HEK293T (cell line): ENCODE data around the gene LIN7A.

Experiments
- BHLHE40 ChIP-seq: fragments of 450-650 bp; IDR thresholded peaks from 2 replicates; pipeline ENCODE4 v1.6.1; 2016; ENCODE audit warnings: mild to moderate bottlenecking, moderate library complexity, borderline replicate concordance
- ELF4 ChIP-seq: fragments of 450-650 bp; IDR thresholded peaks from 2 replicates; pipeline ENCODE4 v1.6.1; 2017; ENCODE audit warnings: antibody characterized with exemption
- FOXA1 ChIP-seq: fragments of 450-650 bp; IDR thresholded peaks from 2 replicates; pipeline ENCODE4 v1.6.1; 2016; ENCODE audit warnings: mild to moderate bottlenecking
- L3MBTL2 ChIP-seq: fragments of 450-650 bp; conservative IDR thresholded peaks from 2 replicates; pipeline ENCODE4 v1.6.1; 2016; ENCODE audit warnings: mild to moderate bottlenecking
- NFRKB ChIP-seq: fragments of 450-650 bp; IDR thresholded peaks from 2 replicates; pipeline ENCODE4 v1.6.1; 2016; ENCODE audit warnings: mild to moderate bottlenecking, moderate library complexity
- SP1 ChIP-seq: fragments of 450-650 bp; IDR thresholded peaks from 2 replicates; pipeline ENCODE4 v1.6.1; 2017
- SUZ12 ChIP-seq: fragments of 450-650 bp; IDR thresholded peaks from 2 replicates; pipeline ENCODE4 v1.6.1; 2016; ENCODE audit warnings: mild to moderate bottlenecking
- TARDBP ChIP-seq: fragments of 450-650 bp; IDR thresholded peaks from 2 replicates; pipeline ENCODE4 v1.6.1; 2016
- TF ChIP-seq, protein P1 (sequence below): fragments of 450-650 bp; IDR thresholded peaks from 2 replicates; pipeline ENCODE4 v1.6.1; 2016

DNA sequence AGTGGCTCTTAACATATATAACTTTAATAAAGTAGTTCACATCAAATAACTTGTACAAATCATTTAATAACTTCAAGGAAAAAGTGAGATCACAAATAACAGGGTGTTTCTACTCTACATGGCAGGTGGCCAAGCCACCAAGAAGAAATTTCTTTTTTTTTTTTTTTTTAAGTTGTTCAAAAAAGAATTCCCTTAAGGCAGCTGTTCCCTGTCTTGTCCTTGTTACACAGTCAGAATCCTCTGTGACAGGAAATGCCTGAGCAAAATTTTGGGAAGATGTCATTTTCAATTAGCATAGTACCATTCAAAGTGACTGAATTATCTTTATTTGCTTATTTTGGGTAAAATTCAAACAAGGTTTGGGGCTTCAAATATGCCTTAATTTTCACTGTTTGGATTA is 79.4 kb downstream of the LIN7A start:
- TF ChIP-seq SUZ12 (no peak), BHLHE40 (no peak), TARDBP (no peak), ELF4 (no peak), NFRKB (no peak), SP1 (no peak), L3MBTL2 (no peak), FOXA1 (no peak)
- TF ChIP-seq, protein P1, sequence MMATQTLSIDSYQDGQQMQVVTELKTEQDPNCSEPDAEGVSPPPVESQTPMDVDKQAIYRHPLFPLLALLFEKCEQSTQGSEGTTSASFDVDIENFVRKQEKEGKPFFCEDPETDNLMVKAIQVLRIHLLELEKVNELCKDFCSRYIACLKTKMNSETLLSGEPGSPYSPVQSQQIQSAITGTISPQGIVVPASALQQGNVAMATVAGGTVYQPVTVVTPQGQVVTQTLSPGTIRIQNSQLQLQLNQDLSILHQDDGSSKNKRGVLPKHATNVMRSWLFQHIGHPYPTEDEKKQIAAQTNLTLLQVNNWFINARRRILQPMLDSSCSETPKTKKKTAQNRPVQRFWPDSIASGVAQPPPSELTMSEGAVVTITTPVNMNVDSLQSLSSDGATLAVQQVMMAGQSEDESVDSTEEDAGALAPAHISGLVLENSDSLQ = no peak
